IPS-18c (cell line): ENCODE data around the gene TEPSIN.
A peak's percentile ranks its signal among the peaks of the same experiment; 100 is the strongest.

Experiments used
- H3K4me3 ChIP-seq: 2 replicates; pipeline ENCODE4 v1.7.0; 2013; ENCODE audit warnings: low read depth, mild to moderate bottlenecking, low read length, moderate library complexity; ENCODE audit not compliant: insufficient read depth
- H3K9me3 ChIP-seq: one replicate; pipeline ENCODE4 v1.6.1; 2013; ENCODE audit warnings: mild to moderate bottlenecking, low read length, moderate library complexity; ENCODE audit not compliant: control insufficient read depth, insufficient read depth

TEPSIN gene, protein sequence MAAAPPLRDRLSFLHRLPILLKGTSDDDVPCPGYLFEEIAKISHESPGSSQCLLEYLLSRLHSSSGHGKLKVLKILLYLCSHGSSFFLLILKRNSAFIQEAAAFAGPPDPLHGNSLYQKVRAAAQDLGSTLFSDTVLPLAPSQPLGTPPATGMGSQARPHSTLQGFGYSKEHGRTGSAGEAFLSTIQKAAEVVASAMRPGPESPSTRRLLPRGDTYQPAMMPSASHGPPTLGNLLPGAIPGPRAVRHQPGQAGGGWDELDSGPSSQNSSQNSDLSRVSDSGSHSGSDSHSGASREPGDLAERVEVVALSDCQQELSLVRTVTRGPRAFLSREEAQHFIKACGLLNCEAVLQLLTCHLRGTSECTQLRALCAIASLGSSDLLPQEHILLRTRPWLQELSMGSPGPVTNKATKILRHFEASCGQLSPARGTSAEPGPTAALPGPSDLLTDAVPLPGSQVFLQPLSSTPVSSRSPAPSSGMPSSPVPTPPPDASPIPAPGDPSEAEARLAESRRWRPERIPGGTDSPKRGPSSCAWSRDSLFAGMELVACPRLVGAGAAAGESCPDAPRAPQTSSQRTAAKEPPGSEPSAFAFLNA

DNA sequence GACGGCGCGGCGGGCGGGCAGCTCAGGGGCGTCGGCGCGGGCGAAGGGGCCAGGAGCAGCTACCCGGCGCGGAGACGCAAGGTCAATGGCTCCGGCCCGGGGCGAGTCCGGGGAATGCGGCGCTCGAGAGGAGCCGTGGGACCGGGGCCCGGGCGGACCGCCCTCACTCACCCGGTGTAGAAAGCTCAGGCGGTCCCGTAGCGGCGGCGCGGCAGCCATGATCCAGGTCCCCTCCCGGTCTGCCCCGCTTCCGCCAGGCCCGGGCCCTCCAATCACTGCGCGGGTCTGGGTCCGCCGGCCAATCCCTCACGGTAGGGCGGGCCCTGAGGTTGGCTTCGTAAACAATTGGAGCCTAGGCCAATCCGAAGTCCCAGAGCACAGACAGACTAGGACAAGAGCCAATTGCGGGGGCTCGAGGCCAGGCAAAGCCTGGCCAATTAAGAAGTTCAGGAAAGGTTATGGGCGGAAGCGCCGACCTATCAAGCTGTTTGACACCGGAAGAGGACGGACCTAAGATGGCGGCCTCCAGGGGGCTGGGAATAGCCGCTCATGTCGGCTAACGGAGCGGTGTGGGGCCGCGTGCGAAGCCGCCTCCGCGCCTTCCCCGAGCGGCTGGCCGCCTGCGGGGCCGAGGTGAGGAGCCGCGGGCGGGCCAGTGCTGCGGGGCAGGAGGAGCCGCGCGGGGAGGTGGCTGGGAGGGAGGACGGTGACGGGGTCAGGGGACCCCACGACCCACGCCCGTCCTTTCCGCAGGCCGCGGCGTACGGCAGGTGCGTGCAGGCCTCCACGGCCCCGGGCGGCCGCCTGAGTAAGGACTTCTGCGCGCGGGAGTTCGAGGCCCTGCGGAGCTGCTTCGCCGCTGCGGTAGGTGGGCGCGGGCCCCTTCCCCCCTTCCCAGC lies at the start of gene TEPSIN, which contains the start of gene NDUFAF8:
Gene TEPSIN, minus strand, starts transcription at position 241 of the 899 bp plus-strand sequence. Its CDS starts 22 bp downstream, at position 219.
Gene NDUFAF8, plus strand, starts transcription at position 504 of the 899 bp plus-strand sequence. Its CDS starts 46 bp downstream, at position 550.
- peak within 1 kb of the TSS; percentile 95 for H3K4me3 ChIP-seq

DNA sequence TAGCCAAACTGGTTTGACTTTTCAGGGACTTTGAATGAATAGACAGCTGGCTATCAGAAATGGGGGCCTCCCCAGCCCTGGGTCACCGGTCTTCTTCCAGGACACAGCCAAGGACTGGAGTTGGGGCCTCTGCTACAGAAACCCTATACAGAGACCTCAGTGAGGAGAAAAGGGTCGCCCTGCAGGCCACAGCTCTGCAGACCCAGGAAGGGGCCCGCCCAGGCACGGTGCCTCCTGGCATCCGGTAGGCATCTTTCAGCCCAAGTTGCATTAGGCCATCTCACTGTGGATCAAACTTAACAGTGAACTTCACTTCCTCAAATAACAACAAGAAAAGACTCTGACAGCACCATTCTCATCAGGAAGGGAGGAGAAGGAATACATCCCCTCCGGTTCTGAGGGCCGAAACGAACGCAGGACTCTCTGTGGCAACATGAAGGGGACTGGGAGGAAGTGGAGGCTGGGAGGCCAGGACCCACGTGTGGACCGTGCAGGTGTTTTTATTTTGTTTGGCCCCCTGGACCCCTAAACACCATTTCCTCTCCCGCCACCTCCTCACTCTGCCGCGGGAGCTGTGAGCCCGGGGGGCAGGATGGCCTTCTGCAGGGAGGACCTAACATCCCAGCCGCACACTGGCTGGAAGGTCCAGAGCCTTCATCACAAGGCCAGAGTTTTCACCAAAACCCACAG lies 49.0 kb upstream of the TEPSIN start:
- Histone ChIP-seq H3K4me3 (no peak overlapping the region), H3K9me3 (peaks cover 2% of the 10 kb centered on the region)

More for the DNA sequence above, at the start of gene TEPSIN, which contains the start of gene NDUFAF8:
- no peaks in the 10 kb centered on the region for H3K9me3 ChIP-seq

DNA sequence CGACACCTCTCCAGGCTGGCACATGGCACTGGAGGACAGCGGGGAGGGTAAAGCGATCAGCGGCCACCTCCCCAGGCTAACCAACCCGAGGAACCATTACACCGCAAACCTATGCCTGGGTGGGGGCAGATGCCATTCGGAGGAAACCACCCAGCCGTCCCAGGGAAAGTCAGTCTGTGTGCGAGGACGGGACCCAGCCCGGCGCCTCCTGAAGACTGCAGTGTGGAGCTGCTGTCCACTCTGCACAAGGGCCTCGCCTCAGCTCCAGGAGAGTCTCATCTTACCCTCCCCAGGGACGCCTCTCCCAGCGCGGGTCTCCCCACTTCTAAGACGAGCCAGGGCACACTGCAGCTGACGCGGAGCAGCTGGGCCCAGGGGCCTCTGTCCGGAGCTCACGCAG lies 48.3 kb upstream of the TEPSIN start:
- H3K9me3 ChIP-seq: peaks cover 2% of the 10 kb centered on the region

DNA sequence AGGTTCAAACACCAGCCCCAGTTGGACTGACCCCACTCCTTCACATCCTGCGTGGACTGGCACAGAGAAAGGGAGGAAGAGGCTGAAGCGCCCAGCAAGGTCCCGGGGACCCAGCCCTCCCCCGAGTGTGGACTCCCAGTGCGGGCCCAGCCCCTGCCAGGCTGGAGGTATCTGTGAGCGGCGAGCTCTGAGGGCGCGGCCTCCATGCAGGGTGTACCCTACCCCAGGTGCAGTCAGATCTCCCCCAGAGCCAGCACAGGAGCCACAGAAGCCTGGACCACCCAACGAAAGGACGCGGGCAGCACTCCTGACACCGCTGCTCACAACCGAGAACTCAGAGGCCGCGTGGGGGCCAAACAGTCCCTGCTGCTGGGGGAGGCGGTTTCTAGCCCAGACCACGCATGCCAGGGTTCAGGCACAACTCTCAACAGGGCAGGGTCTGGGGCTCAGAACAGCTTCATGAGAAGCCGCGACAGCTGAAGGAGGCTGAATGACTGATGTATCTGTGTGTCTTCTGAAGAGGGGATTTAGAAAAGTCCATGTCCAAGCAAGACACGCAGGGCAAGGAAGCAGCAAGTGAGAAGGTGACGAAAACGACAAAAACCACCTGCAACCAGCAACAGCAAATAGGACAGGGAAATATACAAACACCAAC lies 47.8 kb upstream of the TEPSIN start:
- no peak overlapping the region for H3K4me3 ChIP-seq

More for the DNA sequence above, 48.3 kb upstream of the TEPSIN start:
- no peak overlapping the region for H3K4me3 ChIP-seq

DNA sequence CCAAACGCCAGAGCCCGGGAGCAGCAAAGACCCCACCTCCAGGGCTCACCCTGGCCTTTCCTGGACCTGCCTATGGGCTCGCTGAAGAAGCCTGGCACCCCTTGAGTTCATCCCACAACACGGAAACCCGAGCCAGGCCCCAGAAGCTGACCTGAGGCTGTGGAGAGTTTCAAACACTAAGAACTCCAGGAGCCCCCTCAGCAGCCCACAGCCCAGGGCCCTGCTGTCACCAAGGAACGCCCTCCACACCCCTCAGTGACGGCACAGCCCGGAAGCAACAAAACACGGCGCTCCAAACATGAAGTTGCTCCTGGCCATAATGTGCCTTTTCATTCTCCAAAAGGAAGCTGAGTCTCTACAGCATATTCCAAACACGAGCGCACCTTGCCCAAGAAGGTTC lies 47.0 kb upstream of the TEPSIN start:
- Histone ChIP-seq H3K9me3 (peaks cover 2% of the 10 kb centered on the region), H3K4me3 (no peak overlapping the region)

More for the DNA sequence above, 47.8 kb upstream of the TEPSIN start:
- peaks cover 2% of the 10 kb centered on the region for H3K9me3 ChIP-seq

DNA sequence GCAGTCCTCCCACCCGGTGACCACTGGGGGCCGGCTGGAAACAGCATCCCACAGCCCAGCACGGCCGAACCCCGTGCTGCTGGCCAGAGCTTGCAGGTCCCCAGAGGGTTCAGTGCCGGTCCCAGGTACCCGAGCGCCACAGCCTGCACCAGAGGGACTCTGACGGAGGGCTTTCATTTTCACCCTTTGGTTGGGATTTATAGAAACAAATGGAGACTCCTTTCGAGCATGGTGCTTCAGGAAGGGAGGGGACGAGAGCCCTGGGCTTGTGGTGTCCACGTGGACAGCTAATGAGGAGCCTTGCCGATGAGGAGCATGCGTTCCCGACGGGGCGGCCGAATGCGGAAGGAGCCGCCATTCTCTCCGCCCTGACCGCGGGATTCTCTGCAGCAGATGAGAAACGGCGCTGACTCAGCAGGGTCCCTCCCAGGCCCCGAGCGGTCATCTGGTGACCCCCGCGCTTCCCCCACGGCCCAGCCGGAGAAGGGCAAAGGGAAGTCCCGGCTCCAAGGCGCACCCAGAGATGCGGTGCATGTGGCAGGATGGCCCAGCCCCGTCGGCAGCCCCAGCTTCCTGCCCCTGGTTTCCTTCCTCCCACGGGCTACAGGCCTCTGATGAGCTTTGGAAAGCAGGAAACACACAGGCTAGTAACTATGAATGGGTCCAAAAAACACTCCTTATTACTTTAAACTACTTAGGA lies 46.5 kb upstream of the TEPSIN start:
- Histone ChIP-seq H3K9me3 (peaks cover 2% of the 10 kb centered on the region), H3K4me3 (no peak overlapping the region)

DNA sequence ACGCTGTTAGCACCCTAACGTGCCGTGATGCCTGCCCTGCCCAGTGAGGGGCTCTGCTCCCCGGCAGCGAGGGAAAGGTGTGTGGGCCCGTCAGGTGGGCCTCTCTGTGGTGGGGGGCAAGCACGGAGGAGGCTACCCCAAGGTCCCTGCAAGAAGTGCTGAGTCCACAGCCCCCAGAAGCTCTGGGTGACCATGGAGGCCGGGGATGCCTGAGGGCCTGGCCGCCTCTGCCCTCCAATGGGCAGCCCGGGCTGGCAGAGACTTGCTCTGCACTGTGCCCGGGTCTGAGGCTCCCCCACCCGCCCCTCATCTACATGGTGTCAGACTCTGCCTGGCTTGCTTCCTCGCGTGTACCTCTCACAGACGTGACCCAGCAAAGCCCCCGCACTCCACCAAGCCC lies 44.0 kb upstream of the TEPSIN start:
- H3K9me3 ChIP-seq: no peaks in the 10 kb centered on the region
- H3K4me3 ChIP-seq: no peak overlapping the region

DNA sequence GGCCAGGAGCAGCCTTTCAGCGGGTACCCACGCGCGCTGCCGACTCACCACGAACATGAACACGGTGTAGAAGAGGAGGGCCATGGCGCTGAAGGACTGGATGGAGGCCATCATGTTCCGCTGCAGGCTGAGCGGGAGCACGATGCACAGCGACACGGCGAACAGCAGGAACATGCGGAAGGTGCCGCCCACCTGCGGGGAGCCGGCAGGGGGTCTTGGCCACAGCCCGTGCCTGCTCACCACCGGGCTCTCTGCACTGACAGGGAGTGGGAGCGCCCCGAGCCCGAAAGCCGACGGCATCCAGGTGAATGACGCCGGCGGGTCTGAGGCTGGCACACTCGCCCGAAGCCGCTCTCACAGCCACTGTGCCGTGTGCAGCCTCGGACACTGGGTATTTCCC lies 43.3 kb upstream of the TEPSIN start:
- H3K9me3 ChIP-seq: no peaks in the 10 kb centered on the region
- no peak overlapping the region for H3K4me3 ChIP-seq

DNA sequence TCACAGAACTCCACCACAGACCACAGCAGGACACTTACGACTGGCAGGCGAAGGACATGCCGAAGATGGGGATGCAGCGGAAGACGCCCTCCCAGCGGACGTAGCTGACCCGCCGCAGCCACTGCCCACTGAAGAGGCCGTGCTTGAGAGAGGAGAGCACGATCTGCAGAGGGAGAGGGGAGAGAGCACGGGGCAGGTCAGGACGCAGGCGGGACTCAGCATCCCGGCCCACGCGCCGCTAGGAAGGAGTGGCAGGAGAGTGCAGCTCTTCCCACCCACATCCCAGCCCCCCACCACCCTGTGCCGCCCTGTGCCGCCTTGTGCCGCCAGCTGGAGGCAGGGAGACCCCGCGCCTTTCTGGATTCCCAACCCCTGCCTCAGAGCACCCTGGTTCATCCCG lies 41.7 kb upstream of the TEPSIN start:
- no peaks in the 10 kb centered on the region for H3K9me3 ChIP-seq

DNA sequence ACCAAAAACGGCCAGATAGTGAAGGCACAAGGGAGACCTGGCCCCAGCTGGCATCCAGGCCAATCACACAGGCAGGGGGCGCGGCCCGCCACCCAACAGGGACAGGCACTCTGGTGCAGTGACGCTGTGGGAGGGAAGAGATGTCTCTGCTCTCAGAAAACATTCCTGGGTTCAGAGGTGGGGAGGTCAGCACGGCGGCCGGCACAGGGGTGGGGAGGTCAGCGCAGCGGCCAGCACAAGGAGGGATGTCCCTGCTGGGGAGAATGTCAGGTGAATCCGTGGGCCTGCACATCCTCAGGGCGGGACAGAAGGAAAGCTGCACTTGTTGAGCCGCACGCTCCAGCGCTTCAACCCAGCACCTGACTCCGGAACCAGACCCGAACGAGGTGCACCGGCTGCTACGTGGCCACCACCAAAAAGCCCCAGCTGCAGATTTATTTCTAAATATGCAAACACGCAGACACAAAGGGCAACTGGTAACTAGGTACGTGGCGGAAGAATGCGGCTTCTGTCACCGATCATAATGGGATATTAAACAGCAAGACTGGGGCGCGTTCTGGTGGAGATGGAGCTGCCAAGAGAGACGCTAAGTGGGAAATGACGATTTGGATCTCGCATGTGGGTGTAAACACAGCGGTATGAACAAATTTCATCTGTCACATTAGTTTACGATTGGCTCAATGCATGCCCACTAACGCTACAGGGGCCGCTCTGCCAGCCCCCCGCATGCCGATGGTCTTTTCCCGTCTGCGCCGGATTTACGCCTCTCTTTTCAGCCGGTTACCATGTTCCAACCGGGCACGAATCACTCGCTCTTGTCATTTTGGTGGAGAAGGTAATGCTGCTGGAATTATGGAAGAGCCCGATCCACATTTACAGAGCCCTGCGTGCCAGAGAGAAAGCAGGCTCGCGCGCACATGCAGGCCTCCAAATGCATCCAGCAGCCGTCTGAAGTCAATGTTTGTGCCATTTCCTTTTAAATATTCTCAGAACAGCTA lies 40.7 kb upstream of the TEPSIN start:
- H3K4me3 ChIP-seq: no peak overlapping the region
- H3K9me3 ChIP-seq: no peaks in the 10 kb centered on the region

More for the DNA sequence above, 41.7 kb upstream of the TEPSIN start:
- H3K4me3 ChIP-seq: no peak overlapping the region

DNA sequence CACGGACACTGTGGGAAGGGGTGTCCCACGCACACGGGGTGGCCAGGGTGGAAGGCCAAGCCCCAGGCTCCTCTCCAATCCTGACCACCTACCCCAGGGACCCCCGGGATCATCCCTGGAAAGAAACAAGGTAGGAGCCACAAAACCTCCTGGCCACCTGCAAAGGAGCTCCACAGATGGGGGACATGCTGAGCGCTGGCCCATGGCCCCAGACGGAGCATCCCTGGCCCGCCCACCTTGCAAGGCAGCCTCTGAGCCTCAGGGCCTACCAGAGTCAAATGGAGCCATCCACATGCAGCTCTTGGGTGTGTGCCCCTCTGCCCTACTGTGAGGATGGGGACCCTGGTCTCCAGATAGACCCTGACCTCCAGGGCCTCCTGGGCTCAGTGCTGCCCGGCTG lies 40.0 kb upstream of the TEPSIN start:
- H3K4me3 ChIP-seq: no peak overlapping the region
- H3K9me3 ChIP-seq: no peaks in the 10 kb centered on the region

DNA sequence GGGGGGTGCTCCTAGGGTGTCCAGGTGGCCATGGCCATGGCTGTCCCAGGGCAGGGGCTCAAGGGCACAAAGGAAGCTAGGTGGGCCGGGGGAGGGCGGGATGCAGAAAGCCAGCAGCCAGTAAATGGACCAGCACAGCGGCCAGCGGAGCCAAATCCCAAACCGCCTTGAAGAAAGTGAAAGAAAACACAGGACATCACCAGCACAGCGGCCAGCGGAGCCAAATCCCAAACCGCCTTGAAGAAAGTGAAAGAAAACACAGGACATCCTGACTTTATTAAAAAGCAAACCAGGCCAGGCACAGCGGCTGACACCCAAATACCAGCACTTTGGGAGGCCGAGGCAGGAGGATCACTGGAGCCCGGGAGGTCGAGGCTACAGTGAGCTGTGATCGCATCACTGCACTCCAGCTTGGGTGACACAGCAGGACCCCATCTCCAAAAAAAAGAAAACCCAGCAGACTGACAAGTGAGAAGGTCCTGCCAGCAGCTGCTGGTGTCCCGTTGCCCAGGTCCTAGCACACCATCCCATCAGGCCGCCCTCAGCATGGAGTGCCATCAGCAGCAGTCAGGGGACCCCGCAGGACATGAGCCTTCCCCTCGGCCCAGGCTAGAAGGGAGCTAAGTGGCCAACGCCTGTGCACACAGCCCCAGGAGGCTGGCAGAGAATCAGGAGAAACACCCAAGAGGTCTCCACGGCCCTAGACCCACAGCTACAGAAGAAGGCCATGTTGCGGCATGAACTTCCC lies 39.3 kb upstream of the TEPSIN start:
- H3K4me3 ChIP-seq: no peak overlapping the region
- H3K9me3 ChIP-seq: no peaks in the 10 kb centered on the region

DNA sequence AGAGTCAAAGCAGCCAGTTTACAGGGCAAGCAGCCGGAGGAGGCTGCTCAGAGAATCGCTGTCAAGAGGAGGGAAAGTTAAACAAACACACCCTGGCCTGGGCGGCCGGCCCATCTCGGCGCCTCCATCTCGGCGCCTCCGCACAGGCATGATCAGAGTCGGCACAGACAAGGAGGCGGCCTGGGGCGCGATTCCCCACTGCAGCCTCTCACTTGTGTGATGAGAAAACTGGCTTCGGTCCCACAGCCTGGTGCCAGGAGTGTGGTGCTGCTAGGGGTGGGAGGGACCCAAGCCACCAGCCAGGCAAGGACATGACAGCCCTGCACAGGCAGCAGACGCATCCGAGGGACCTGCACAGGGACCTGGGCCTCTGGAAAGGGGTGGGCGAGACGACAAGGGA lies 38.6 kb upstream of the TEPSIN start:
- Histone ChIP-seq H3K4me3 (no peak overlapping the region), H3K9me3 (no peaks in the 10 kb centered on the region)

DNA sequence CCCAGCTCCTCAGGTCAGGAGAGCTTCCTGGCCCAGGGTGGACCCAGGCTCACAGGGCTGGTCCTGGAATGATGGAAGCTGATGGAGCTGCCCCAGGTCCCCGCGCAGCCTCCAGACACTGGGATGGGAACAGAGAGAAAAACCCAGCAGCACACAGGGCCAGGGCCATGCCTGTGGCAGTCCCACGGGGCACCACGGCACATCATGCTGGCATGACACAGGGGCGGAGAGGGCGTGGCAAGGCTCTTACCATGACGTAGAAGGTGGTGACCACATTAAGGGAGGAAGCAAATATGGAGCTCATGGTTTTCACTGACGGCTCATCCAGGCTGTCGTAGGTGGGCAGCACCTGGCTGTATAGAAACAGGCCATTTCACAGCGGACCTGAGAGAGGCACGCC lies 37.9 kb upstream of the TEPSIN start:
- H3K9me3 ChIP-seq: no peaks in the 10 kb centered on the region
- H3K4me3 ChIP-seq: no peak overlapping the region
